GM21367 (cell line): ENCODE data around the gene BCAS1.

ENCODE experiments used
- ATAC-seq: cut with Tn5 transposase; IDR thresholded peaks from one replicate; pipeline ENCODE4 v1.9.1; 2021; ENCODE audit not compliant: unreplicated experiment

BCAS1 gene, protein sequence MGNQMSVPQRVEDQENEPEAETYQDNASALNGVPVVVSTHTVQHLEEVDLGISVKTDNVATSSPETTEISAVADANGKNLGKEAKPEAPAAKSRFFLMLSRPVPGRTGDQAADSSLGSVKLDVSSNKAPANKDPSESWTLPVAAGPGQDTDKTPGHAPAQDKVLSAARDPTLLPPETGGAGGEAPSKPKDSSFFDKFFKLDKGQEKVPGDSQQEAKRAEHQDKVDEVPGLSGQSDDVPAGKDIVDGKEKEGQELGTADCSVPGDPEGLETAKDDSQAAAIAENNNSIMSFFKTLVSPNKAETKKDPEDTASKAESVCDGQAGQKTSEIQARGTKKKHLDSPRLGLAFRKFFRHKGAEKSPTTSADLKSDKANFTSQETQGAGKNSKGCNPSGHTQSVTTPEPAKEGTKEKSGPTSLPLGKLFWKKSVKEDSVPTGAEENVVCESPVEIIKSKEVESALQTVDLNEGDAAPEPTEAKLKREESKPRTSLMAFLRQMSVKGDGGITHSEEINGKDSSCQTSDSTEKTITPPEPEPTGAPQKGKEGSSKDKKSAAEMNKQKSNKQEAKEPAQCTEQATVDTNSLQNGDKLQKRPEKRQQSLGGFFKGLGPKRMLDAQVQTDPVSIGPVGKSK

GRCh38 chr20:54070187-54070987, at the start of gene BCAS1:
BCAS1 (minus strand) TSS chr20:54070594; CDS start chr20:54058718, 11,876 bp downstream.
- ATAC-seq: no peak

- no peak for ATAC-seq
Observed at GRCh38 chr20:54119744-54120143, 49.4 kb upstream of the BCAS1 start.

- ATAC-seq: no peak
Observed at GRCh38 chr20:54118220-54119001, 48.0 kb upstream of the BCAS1 start.

GRCh38 chr20:54116550-54117235, 46.3 kb upstream of the BCAS1 start:
- no peak for ATAC-seq

- no peak for ATAC-seq
Observed at GRCh38 chr20:54115172-54115854, 44.9 kb upstream of the BCAS1 start.

DNA sequence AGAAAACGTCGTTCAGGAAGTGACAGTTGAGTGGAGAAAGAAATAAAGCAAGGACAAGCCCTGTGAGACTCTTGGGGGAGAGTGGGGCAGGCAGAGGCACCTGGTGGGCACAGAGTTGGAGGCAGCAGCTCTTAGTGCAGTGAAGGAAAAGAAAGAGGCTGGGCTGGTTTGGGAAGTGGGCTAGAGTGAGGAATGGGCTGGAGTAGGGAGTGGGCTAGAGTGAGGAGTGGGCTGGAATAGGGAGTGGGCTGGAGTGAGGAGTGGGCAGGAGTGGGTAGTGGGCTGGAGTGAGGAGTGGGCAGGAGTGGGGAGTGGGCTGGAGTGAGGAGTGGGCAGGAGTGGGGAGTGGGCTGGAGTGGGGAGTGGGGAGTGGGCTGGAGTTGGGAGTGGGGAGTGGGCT, 43.7 kb upstream of the BCAS1 start:
- ATAC-seq: no peak

- no peak for ATAC-seq
Observed at GRCh38 chr20:54113566-54113965, 43.2 kb upstream of the BCAS1 start.

DNA sequence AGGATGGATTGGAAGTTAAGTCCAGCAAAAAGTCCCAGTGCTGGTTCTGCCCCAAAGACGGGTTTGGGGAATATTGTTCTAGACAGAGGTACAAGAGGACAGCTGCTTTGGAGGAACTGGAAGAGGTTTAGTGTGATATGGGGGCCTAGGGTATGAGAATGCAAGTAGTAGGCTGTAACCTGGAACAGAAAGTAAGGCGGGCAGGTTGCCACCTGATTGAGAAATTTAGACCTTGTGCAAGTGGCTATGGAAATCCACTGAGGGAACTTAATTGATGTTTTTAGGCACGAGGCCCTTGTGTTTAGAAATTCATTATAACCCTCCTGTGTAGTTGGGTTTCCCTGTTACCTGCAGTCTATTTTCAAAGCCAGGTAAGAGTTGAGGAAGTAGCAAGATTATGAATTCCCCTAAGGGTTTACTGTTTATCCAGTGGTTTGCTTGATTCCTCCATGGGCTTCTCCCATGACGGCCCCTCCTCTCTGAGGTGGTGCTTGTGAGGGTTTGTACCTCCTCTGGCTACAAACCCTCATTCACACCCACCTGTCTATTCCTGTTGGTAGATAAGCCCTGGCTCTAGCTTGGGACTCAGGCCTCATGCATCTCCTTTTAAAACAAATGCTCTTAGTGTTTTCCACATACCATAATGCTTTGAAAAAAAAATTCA, 42.0 kb upstream of the BCAS1 start:
- no peak for ATAC-seq

GRCh38 chr20:54111460-54111859, 41.1 kb upstream of the BCAS1 start:
- ATAC-seq: no peak

DNA sequence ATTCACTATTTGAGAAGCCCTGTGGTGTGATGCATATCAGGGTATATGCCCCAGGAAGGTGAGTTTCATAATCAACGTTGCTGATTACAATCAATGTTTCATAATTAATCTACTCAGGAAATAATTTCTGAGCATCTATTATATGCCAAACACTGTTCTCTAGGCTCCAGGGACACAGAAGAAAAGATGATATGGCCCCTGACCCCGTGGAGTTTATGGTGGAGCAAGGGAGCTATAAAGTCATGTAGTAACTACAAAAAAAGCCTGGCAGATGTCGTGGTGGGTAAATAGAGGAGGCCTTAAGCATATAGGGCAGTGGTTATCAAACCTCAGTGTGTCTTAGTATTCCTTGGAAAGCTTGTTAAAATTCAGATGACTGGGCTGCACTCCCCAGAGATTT, 40.1 kb upstream of the BCAS1 start:
- ATAC-seq: no peak

DNA sequence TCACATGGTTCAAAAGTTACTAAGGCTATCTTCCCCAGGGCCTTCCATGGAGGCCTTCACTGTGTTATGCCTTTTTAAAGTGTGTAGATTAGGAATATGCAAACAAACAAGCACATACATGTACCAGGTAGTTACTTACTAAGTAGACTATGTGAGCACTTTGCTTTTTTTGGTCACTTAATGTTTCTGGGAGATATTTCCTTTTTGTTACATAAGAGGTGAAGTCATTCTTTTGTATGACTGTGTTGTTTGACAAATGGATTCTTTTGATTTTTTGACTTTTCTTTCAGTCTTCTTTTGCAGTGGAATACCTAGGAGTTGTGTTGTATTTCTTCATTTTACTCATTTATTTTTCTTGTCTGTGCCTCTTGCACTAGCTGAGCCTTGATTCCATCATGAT, 39.6 kb upstream of the BCAS1 start:
- ATAC-seq: no peak

DNA sequence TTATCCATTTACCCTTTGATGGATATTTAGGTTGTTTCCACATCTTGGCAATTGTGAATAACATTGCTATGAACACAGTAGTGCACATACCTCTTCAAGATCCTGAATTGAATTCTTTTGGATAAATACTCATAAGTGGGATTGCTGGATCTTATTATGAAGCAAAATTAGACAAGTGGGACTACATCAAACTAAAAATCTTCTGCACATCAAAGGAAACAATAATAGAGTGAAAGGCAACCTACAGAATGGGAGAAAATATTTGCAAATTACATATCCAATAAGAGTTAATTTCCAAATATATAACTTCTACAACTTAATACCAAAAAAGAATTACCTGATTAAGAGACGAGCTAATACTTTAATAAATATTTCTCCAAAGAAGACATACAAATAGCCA, 38.4 kb upstream of the BCAS1 start:
- ATAC-seq: no peak

DNA sequence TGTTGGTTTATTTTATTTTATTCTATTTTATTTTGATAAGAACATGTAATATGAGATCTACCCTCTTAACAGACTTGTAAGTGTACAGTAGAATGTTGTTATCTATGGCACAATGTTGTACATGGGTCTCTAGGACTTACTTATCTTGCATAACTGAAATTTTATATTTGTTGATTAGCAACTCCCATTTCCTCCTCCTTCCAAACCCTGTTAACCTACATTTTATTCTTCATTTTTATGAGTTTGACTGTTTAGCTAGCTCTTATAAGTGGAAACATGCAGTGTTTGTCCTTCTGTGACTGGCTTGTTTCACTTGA, 37.9 kb upstream of the BCAS1 start:
- no peak for ATAC-seq

GRCh38 chr20:54107600-54108325, 37.4 kb upstream of the BCAS1 start:
- ATAC-seq: no peak

DNA sequence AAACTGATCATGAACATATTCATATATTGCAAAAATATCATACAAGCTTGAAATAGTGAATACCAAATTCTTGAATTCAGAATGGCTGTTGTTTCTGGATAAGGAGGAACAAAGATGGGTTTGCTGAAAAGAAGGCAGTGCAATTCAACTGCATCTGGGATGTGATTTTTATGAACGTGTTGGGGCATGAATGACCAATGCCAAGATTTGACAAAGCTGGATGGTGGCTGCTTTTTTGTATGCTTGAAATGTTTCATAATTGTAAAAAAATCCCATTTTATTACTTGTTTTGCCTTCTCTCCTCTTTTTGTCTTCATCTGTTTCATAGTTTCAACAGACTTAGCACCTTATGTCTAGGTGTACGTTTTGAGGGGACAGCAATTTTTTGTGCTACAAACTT, 36.8 kb upstream of the BCAS1 start:
- no peak for ATAC-seq

DNA sequence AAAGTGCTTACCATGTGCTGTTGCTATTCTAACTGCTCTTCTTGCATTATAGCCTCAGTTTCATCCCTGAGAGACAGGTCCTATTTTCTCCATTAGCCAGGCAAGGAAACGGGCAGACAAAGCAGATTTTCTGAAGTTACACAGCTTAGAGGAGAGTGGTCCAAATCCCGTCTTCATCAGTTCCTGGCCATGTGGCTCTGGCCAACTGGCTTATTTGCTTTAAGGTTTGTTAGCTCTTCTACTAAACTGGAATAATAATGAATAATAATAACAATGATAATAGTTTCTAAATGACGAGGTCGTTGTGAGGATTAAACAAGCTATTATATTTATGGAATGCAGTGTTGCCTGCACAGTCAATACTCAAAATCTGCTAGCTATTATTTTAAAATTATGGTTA, 35.8 kb upstream of the BCAS1 start:
- no peak for ATAC-seq

DNA sequence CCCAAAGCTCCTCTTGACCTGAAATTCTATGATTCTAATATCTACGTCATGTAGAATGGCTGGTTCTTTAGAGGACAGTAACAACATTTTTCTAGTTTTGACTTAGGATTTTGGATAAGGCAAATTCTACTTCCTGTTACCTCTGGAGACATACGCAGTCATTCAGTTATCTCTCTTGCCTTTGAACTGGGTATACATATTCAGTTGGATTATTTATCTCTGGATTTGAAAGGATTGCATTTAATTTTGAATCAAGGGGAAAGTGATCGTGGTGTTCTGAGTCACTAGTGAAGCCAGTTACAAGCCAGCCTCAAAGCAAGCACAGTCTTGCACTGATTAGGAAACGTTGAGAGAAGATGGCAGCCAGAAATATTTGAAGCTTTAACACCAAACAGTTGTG, 35.3 kb upstream of the BCAS1 start:
- ATAC-seq: no peak

- ATAC-seq: no peak
Observed at GRCh38 chr20:54104781-54105180, 34.4 kb upstream of the BCAS1 start.
